T-helper 1 cell (primary cell): Measurements from ENCODE around the gene NAV3.
"Not testable (repeated sequence)": the region's sequence is repeated elsewhere in the genome, so short reads cannot be mapped to it uniquely, and the experiment has no call there.

Experiments
- DNase-seq, 5 donors: peaks; one replicate each; pipeline ENCODE4 v3.0.0-alpha.2; 2012 to 2020

The NAV3 gene

DNA sequence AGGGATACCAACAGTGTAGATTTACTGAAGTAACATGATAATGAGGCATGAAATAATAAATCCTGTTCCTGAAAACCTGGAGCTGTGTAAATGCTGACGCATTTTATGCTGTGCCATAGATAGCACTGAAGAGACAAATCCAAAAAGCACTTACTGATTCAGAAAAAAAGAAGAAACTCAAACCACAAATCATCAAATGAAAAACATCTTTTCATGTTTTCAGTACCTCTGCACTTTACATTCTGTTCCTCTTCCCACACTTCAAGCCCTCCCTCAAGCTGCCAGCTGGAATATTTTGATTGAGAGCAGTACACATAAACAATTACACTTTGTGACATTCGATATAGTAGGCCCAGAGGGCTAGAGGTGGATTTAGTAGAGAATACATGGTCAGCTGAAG, 362.3 kb downstream of the NAV3 start:
- DNase-seq: no peak

DNA sequence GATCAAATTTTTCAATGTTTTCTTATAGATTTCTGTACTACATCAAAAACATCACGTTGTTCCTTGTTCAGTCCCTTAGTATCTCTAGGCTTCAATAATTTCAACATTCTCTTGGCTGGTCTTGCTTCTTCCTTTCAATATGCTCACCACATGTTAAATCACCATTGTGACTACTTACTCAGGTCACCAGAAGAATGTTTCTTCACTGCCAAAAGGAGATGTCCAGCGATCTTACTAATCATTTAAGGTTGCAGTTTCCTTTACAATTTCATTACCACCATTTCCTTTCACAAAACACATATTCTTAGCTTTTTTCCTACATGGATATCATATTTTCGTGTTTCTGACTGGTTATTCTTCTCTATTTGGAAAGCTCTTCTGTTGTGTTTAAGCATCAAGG, 363.8 kb downstream of the NAV3 start:
- no peak for DNase-seq

DNA sequence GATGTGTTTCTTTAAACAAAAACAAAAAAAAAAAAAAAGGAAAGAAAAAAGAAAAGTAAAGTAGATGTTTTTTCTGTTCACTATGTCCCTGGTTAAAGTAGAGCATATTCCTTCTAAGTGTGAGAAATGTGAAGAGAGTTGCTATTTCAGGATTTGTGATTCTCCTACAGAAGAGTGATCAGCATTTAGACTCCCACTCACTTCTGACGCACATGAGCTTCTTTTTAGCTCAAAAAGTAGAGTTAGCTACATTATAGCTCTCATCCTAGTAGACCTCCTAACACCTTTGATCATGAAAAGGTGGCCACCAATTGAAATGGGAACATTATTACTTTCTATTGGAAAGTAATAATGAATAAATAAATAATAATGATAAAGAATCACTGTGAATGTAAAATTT, 368.2 kb downstream of the NAV3 start:
- DNase-seq: no peak

DNA sequence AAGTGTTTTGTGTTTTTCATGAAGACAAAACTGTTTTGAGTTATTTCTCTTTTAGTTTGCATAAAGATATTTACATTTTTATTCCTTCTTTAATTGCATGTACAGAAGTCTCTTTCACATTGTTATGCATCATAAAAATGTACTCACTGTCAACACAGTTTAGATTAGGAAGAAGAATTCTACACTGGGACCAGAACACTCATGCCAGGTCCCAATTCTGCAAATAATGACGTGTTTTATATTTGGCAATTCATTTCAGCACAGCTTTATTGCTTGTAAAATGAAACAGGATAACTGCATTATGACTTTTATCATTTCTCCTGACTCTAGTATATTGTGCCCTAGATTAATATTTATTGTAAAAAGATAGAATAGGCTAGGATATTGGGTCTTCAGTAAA, 369.2 kb downstream of the NAV3 start:
- DNase-seq: no peak

DNA sequence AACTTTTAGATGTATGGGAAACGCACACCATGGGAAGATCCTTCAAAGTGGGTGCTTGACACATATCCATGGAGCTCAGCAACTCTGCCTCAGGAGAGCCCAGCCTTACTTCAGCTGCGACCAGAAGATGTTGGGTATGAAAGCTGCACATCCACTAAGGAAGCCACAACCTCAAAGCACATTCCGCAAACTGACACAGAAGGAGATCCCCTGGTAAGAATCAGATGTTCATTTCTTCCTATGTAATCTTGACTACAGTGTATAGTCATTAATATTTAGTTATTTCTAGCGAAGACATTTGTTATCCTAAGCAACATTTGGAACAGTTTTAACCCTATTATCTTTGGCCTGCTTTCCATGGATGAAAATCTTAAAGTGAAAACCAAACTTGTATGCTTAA, 374.2 kb downstream of the NAV3 start:
- no peak for DNase-seq

DNA sequence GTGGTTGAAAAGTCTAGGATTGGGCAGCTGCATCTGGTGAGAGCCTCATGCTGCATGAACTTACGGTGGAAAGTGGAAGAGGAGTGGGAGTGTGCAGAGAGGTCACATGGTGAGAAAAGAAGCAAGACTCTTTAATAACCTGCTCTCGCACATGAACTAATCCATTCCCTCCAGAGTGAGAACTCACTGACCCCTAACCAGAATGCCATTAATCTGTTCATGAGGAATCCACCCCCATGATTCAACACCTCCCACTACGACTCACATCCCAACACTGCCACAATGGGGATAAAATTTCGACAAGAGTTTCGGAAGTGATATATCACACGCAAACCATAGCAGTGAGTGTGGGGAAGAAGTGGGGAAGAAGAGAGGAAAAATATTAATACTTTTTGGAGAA, 377.4 kb downstream of the NAV3 start:
- no peak for DNase-seq

DNA sequence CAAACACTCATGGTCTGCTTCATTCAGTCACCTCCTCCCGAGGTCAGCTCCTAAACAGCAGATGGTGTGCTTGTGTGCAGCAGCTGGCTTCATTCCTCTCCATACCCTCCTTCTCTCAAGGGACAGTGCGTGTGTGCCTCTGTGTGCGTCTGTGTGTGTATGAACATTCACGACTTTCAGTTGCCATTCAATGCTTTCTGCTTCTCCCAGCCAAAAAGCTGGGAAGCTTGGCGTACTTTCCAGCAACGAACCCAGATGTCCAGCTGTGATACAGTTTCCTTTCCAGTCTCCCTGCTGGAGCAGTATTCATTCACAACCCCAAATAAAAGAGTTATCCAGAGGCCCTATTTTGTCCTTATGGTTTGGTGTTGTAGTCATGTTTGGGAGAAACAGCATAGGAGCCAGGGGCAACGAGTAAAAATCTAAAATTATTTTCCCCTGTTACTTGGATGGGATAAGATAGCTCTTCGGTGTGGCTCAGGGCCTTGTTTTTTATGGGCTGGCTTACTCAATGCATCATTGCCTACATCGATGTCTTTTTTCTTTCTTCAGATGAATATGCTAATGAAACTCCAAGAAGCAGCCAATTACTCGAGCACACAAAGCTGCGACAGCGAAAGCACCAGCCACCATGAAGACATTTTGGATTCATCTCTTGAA, 379.3 kb downstream of the NAV3 start:
- no peak for DNase-seq

DNA sequence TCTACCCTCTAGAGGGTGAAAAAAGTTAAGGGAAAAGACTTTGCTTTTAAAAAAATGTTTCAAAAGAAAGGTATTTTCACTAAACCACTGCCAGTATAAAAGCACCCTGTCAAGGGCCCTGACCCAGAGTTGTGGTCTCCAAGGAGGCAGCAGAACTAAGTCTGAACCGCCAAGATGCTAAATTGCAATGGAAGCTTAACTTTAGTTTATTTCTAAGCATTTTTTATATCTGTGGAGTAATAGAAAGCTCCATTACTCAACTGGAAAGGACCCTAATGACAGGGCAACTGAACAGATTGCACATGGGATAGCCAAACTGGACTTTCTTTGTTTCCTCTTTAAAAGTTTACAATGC, 379.8 kb downstream of the NAV3 start:
- DNase-seq: no peak

DNA sequence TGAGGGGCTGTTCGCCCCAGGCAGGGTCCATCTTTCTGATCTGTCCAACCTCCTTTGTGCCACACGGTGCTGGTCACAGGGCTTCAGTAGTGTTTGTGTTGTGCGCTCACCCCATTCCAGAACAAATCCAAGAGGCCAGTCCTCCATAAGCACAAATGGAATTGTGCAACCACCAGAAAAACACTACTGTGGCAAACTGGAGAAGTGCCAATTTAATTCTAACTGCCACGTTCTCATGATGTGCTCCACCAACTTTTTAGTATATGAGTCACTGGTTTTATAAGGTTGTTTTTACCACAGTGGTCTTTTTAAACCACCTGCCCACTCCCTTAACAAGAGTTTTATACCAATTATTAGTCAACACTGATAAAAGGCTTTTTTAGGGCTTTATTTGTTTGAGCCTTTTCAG, 380.2 kb downstream of the NAV3 start:
- no peak for DNase-seq

DNA sequence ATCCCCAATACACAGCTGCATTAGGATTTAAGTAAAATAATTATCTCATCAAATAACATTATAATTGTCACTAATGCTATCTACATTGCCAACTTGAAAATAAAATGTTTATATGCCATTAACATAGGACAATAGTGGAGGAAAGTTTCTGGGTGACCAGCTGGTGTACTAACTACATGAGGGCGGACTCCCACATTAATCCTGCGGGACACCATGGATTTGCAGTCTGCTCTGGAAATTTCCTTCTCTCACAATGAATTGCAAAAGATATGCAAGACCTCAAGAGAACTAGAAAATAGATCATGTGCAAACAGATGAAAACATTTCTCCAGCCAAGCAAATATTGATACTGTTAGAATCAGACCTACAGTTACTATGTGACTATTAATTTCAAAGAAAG, 390.1 kb downstream of the NAV3 start:
- DNase-seq: no peak

DNA sequence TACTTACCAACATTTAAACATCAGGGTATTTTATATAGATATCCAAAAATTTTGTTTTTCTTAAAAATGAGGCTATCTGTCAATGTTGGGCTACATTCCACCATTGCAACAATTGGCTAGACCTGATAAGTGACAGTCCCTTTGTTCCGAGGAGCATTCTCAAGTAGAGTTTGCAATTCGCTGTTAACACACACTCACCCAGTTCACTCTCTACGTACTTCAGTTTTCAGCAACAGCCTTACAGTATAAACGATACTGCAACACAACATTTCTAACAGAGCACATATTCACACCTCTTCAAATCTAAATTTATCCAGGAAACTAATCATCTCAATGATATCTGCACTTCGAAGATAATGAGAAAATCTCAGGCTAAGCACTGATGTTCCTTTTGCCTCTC, 393.5 kb downstream of the NAV3 start:
- no peak for DNase-seq

DNA sequence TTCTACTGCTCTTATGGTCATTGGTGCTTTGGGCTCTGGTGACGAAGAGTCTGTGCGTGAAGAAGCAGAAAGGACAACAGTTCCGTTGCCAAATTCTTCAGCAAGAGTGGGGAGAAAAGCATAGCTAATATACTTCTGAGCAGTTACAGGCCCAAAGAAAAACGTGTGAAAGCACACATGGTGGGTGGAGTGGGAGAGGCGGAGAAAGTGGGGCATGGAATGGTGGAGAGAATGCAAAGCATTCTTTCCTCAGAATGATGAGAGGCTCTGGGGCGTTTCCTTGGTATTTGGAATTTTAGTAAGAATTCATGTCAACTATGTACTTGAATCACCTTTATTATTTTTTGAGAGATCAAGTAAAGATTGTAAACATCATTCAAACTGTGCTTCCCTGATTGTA, 396.1 kb downstream of the NAV3 start:
- no peak for DNase-seq

DNA sequence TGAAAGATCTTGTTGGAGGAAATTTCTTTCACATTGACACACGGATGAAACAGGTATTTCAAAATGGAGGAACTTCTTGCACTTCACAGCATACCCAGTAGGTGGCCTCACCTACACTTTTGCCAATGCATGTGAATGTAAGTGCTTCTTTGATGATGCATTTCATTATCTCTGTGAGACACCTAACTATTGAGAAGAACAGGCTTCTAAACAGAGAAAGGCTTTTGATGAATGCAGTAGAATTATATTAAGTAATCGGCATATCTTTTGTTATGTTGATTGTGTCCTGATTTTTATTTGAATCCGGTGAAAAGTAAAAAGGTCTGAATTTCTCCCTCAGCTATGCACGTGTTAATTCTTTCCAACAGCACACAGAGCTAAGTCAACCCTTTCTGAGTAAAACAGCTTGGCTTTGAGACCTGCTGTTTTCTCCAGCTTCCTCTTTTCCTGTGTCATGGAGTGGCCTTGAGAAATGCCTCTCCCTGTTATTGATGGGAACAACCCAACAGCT, 399.0 kb downstream of the NAV3 start:
- DNase-seq: peak in 1 of 5 donors; percentile 11

DNA sequence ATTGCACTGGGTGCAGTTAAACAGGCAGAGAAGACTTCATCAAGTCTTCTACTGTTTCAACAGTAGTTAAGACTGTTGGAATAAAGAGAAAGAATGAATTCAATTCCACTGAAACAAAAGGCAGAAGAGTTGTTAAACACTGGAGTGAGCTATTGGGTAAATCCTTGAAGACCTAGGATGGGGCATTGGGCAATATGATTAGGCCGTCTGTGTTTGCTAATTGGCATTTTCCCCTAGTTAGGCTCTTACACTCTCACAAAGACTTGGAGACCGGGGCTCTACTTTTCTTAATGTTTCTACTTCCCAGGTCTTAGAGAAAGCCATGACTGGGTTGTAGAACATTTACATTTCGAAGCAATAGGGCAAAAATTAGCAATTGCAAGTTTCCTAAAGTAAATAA, 402.1 kb downstream of the NAV3 start:
- no peak for DNase-seq

DNA sequence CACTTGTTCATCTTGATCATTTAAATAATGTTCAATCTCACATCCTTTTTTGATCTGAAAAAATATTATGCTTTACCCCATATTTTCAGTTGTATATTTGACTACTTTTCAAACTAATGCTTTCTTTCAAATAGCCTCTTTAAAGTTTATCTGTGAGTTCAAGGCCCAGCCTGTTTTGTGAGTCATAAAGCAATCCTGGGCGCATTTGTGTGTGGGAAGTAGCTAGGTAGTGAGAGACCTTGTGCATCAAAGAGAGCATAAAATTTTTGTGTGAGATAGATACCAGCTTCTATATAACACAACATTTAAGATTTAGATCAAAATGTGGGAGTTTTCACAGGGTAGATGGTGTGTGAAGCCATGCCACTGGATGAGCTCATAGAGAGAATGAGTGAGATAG, 405.6 kb downstream of the NAV3 start:
- no peak for DNase-seq

DNA sequence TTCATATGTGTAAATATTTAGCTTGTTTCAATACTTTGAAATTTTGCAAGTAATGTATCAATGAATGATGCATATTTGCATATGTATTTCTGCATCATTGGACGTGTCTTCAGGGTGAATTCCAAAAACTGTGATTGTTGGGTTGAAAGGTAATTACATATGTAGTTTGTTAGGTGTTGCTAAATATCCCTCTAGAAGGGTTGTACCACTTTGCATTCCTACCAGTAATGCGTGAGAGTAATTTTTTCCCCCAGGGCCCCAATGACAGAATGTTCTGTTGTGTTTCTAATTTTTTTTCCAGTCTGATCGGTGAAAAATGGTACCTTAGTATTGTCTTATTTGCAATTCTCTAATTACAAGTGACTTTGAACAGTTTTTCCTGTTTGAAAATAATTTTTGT, 408.9 kb downstream of the NAV3 start:
- no peak for DNase-seq

DNA sequence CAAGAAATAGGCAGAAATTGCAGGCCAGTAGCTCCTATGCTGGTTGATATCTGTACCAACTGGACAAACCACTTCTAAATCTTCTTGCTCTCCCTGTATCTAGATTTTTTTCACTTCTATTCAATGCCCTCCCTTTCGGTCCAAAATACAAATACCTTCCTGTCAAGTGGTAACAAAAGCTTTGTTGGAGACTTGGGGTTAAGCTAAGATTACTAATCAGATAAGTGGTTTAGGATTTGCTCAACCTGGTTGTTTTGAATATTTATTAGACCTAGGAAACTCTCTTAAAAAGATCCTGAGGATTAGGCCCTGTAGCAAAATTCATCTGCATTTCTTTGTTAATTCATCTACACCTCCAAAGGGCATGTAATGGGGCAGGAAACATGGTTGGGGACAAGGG, 410.1 kb downstream of the NAV3 start:
- no peak for DNase-seq

DNA sequence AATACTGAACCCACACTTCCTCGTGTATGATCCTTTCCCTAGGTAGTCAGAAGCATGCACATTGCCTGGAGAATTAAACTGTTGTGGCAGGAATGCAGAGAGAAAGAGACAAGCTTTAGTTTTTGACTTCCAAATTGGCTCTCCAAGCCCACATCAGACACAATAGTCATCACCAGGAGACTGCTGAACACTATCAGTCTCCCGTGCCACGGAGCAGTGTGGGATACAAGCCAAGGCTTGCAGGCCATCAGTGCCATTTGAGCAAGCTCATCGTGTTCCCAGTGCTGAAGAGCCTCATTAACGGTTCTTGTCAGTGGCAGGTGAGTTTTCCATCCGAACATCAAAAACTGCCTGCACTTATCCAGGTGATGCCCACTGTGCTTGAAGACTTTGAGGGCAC, 410.8 kb downstream of the NAV3 start:
- DNase-seq: no peak

DNA sequence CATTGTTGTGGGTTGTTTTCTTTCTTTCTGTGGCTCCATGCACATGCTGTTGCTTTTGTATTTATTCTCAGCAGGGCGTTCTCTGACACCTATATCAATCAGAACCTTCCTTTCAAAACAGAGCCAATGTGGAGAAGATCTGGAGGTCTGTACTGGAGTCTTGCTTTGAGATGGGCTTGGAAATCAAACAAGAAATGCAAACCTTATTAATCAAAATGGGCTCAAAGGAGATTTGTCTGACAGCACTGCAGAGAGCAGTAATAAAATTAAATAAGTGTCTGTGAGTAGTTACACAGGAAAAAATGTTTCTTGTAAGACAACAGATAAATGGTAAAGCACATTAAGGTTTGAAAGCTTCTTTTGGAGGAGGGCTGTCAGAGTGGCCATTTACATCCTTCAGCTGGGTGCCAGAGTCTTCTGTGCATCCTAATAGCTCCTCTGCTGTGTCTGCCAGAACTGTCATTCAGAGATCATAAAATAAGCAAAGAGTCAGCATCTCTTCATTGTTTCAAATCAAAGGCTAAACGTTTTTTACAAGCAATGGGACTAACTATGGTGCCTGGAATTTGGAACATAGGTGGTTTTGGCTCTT, 414.3 kb downstream of the NAV3 start:
- DNase-seq: no peak

DNA sequence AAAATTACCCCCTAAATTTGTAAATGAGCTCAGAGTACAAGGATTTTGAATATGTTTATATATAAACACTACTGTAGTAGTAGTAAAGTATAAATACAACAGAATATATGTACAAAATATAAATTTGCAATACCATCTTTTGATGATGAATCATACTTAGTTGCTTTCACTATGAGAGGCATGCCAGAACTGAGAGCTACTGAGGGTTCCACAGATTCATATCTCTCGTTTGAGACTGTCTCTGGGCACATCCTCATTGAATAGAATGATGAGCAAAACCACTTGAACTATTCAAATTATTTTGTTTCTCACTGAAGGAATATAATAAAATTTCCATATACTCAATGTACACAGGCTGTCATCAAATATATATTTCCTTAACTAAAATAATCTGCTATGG, 417.6 kb downstream of the NAV3 start:
- no peak for DNase-seq

DNA sequence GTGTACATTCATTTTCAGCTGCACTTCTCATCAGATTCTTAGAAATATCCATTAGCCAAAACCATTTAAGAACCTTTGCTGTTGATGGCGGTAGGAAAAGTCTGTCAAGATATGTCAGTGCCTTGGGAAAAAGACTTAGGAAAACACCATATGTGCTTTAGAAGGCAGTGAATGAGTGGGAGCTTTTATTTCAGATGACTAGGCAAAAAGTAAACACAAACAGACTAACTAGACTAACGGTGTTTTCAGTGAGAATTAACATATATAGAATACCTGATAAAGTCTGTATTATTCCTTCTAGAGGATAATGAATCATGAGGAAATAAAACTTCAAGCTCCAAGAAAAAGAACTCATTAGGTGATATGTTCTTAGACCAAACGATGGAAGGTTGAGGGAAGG, 418.9 kb downstream of the NAV3 start:
- DNase-seq: no peak

DNA sequence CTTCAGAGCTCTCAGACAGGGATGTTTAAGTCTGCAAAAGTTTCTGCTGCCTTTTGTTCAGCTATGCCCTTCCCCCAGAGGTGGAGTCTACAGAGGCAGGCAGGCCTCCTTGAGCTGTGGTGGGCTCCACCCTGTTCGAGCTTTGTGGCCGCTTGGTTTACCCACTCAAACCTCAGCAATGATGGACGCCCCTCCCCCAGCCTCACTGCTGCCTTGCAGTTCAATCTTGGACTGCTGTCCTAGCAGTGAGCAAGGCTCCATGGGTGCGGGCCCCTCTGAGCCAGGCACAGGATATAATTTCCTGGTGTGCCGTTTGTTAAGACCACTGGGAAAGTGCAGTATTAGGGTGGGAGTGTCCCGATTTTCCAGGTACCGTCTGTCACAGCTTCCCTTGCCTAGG, 427.0 kb downstream of the NAV3 start:
- not testable (repeated sequence) for DNase-seq

DNA sequence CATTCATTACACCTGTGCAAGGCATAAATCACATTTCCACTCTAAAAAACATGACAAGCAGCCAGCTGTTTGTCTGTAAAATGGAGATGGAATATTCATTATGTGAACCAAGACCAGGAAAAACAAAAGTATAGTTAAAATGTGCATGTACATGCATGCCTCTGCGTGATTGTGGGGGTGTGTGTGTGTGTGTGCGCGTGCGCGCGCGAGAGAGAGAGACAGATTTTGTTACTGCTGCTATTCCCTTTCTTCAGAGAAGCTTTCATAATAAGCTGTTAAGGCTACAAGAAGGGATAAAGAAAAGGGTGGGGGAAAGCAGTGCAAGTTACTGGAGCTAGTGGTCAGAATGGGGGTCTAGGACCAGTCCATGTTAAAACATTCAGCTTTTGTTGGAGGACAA, 430.3 kb downstream of the NAV3 start:
- DNase-seq: no peak

DNA sequence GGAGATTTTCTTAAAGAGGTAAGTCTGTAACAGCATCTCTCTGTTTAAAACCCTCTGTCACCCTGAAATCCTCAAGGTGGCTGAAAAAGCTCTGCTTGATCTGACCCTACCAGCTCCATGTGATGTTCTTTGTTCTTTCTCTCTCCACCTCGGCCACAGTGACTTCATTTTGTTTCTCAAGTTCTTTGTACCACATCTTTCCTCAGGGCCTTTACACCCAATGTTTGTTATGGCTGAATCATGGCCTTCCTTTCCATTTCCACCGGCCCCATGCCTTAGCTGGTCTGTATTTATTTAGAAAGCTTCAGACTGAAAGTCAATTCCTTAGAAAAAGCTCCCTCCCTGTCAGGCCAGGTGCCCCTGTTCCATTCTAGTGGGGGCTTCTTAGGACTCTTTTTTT, 431.2 kb downstream of the NAV3 start:
- DNase-seq: no peak
